ENCODE results near the gene ZNF394. TPM values are rescaled to one million over a fixed set of nuclear protein-coding genes. Genes with fewer than 3 reads are reported as not detected.
A peak's percentile ranks its signal among the peaks of the same experiment; 100 is the strongest.

ZNF394 gene
- total and polyA plus RNA-seq, 2 experiments from 2014 or later: 21.9 to 32.0 TPM

- peaks cover 19% of the 10 kb centered on the region for H3K36me3 ChIP-seq
- no peak overlapping the region for H3K4me3 ChIP-seq
- peaks cover 8% of the 10 kb centered on the region for H3K4me1 ChIP-seq (ENCODE audit: low read depth)
- no peak for DNase-seq (ENCODE audit: low read depth in 1 of 2, low spot score in 1 of 2)
- no peak for TF ChIP-seq CTCF (IDR thresholded peaks at IDR 0.05; ENCODE audit: low read depth, low read length)
- no peaks in the 10 kb centered on the region for H3K9me3 ChIP-seq (ENCODE audit: low read depth)
- H3K27ac ChIP-seq: peak overlapping the region; percentile 16
- H3K27me3 ChIP-seq: no peaks in the 10 kb centered on the region
Measured at GRCh38 chr7:99461221-99461620, 38.9 kb downstream of the ZNF394 start.

GRCh38 chr7:99460651-99461050 is 39.4 kb downstream of the ZNF394 start:
- peaks cover 19% of the 10 kb centered on the region for H3K36me3 ChIP-seq
- no peaks in the 10 kb centered on the region for H3K9me3 ChIP-seq (ENCODE audit: low read depth)
- DNase-seq (ENCODE audit: low read depth in 1 of 2, low spot score in 1 of 2): no peak
- peaks cover 8% of the 10 kb centered on the region for H3K4me1 ChIP-seq (ENCODE audit: low read depth)
- no peak for TF ChIP-seq CTCF (IDR thresholded peaks at IDR 0.05; ENCODE audit: low read depth, low read length)
- no peak overlapping the region for H3K4me3 ChIP-seq
- peak overlapping the region; percentile 30 for H3K27ac ChIP-seq
- H3K27me3 ChIP-seq: no peaks in the 10 kb centered on the region

- peak; percentile 23 for TF ChIP-seq CTCF (IDR thresholded peaks at IDR 0.05; ENCODE audit: low read depth, low read length)
- peak in 1 of 2 donors; percentile 19 for DNase-seq (ENCODE audit: low read depth in 1 of 2, low spot score in 1 of 2)
- no peaks in the 10 kb centered on the region for H3K27me3 ChIP-seq
- H3K27ac ChIP-seq: no peak overlapping the region
- peaks cover 26% of the 10 kb centered on the region for H3K36me3 ChIP-seq
- no peak overlapping the region for H3K4me3 ChIP-seq
- H3K4me1 ChIP-seq (ENCODE audit: low read depth): peaks cover 3% of the 10 kb centered on the region
- H3K9me3 ChIP-seq (ENCODE audit: low read depth): no peaks in the 10 kb centered on the region
Measured at GRCh38 chr7:99459087-99459486, 41.0 kb downstream of the ZNF394 start.

- Histone ChIP-seq H3K9me3 (ENCODE audit: low read depth) (no peaks in the 10 kb centered on the region), H3K27me3 (no peaks in the 10 kb centered on the region), H3K36me3 (peaks cover 33% of the 10 kb centered on the region), H3K4me3 (no peak overlapping the region), H3K4me1 (ENCODE audit: low read depth) (peaks cover 3% of the 10 kb centered on the region), H3K27ac (peak overlapping the region; percentile 30)
- TF ChIP-seq CTCF (IDR thresholded peaks at IDR 0.05; ENCODE audit: low read depth, low read length): no peak
- no peak for DNase-seq (ENCODE audit: low read depth in 1 of 2, low spot score in 1 of 2)
Measured at GRCh38 chr7:99457650-99458493, 42.2 kb downstream of the ZNF394 start.

GRCh38 chr7:99457050-99457649 is 42.9 kb downstream of the ZNF394 start:
- H3K27ac ChIP-seq: no peak overlapping the region
- peaks cover 37% of the 10 kb centered on the region for H3K36me3 ChIP-seq
- no peak for DNase-seq (ENCODE audit: low read depth in 1 of 2, low spot score in 1 of 2)
- no peaks in the 10 kb centered on the region for H3K27me3 ChIP-seq
- H3K9me3 ChIP-seq (ENCODE audit: low read depth): no peaks in the 10 kb centered on the region
- H3K4me3 ChIP-seq: no peak overlapping the region
- no peak for TF ChIP-seq CTCF (IDR thresholded peaks at IDR 0.05; ENCODE audit: low read depth, low read length)
- peaks cover 3% of the 10 kb centered on the region for H3K4me1 ChIP-seq (ENCODE audit: low read depth)

Measured in cardiac muscle cell (in vitro differentiated cells and primary cell).